Measurements from ENCODE around the gene FAXDC2. TPM values are rescaled to one million over a fixed set of nuclear protein-coding genes. Genes with fewer than 3 reads are reported as not detected.

Gene FAXDC2
- polyA plus RNA-seq, 1 donor (not counting 4 experiments of a cell fraction or from before 2014, with no cell fraction given), result 4.6 TPM

- dilution Hi-C loops (cut with MboI; ENCODE audit: extremely low pct_ligation_motif_present, low sequenced_read_pairs), result no loop called here
- Histone ChIP-seq H3K4me1 (ENCODE audit: control insufficient read depth, extremely low read depth, insufficient read depth, low read length) (no peaks in the 10 kb centered on the region), H3K4me2 (ENCODE audit: control insufficient read depth, extremely low read depth, insufficient read depth, low read depth, low read length) (no peak overlapping the region), H3K27me3 (ENCODE audit: control insufficient read depth, extremely low read depth, insufficient read depth, low read length) (no peaks in the 10 kb centered on the region), H2AFZ (ENCODE audit: control insufficient read depth, low read length) (no peak overlapping the region), H3K36me3 (ENCODE audit: control insufficient read depth in 2 of 2, extremely low read depth in 1 of 2, insufficient read depth in 2 of 2, low read length in 2 of 2) (peaks cover 40 to 62% of the 10 kb centered on the region in 2 experiments), H3K9me3 (ENCODE audit: control insufficient read depth, low read depth, low read length) (no peaks in the 10 kb centered on the region), H3K79me2 (ENCODE audit: control insufficient read depth, insufficient read depth, low read length) (peaks cover 2% of the 10 kb centered on the region), H3K27ac (ENCODE audit: control insufficient read depth, insufficient read depth, low read length) (no peak overlapping the region), H3K4me3 (ENCODE audit: control insufficient read depth in 2 of 3, extremely low read depth in 1 of 3, insufficient read depth in 2 of 3, low read depth in 1 of 3, low read length in 3 of 3) (no peak overlapping the region), H3K9ac (ENCODE audit: control insufficient read depth, extremely low read depth, insufficient read depth, low read length) (no peak overlapping the region), H3K9me1 (ENCODE audit: control insufficient read depth, extremely low read depth, insufficient read depth, low read length) (no peaks in the 10 kb centered on the region), H4K20me1 (ENCODE audit: control insufficient read depth, extremely low read depth, insufficient read depth, low read length) (no peaks in the 10 kb centered on the region)
- TF ChIP-seq EZH2 (IDR thresholded peaks at IDR 0.05; ENCODE audit: low read length), result no peak
- TF ChIP-seq CTCF (optimal IDR thresholded peaks at IDR 0.05 in 1 of 3, IDR thresholded peaks at IDR 0.05 in 1 of 3, conservative IDR thresholded peaks at IDR 0.05 in 1 of 3; ENCODE audit: extremely low read depth in 1 of 3, insufficient read depth in 2 of 3, low read length in 3 of 3), result no peak
- no peak for DNase-seq (ENCODE audit: low read depth, low spot score)
- FAIRE-seq, result no peak
Measured at GRCh38 chr5:154815025-154815424, 35.4 kb downstream of the FAXDC2 start.

GRCh38 chr5:154813736-154814135 lies 36.7 kb downstream of the FAXDC2 start:
- TF ChIP-seq EZH2 (IDR thresholded peaks at IDR 0.05; ENCODE audit: low read length) (no peak), CTCF (optimal IDR thresholded peaks at IDR 0.05 in 1 of 3, IDR thresholded peaks at IDR 0.05 in 1 of 3, conservative IDR thresholded peaks at IDR 0.05 in 1 of 3; ENCODE audit: extremely low read depth in 1 of 3, insufficient read depth in 2 of 3, low read length in 3 of 3) (no peak)
- FAIRE-seq, result no peak
- Histone ChIP-seq H3K27ac (ENCODE audit: control insufficient read depth, insufficient read depth, low read length) (no peak overlapping the region), H3K36me3 (ENCODE audit: control insufficient read depth in 2 of 2, extremely low read depth in 1 of 2, insufficient read depth in 2 of 2, low read length in 2 of 2) (peaks cover 42 to 57% of the 10 kb centered on the region in 2 experiments), H3K9ac (ENCODE audit: control insufficient read depth, extremely low read depth, insufficient read depth, low read length) (no peak overlapping the region), H3K27me3 (ENCODE audit: control insufficient read depth, extremely low read depth, insufficient read depth, low read length) (no peaks in the 10 kb centered on the region), H3K79me2 (ENCODE audit: control insufficient read depth, insufficient read depth, low read length) (peaks cover 2% of the 10 kb centered on the region), H2AFZ (ENCODE audit: control insufficient read depth, low read length) (no peak overlapping the region), H3K4me2 (ENCODE audit: control insufficient read depth, extremely low read depth, insufficient read depth, low read depth, low read length) (no peak overlapping the region), H4K20me1 (ENCODE audit: control insufficient read depth, extremely low read depth, insufficient read depth, low read length) (no peaks in the 10 kb centered on the region), H3K9me3 (ENCODE audit: control insufficient read depth, low read depth, low read length) (no peaks in the 10 kb centered on the region), H3K9me1 (ENCODE audit: control insufficient read depth, extremely low read depth, insufficient read depth, low read length) (no peaks in the 10 kb centered on the region), H3K4me1 (ENCODE audit: control insufficient read depth, extremely low read depth, insufficient read depth, low read length) (no peaks in the 10 kb centered on the region), H3K4me3 (ENCODE audit: control insufficient read depth in 2 of 3, extremely low read depth in 1 of 3, insufficient read depth in 2 of 3, low read depth in 1 of 3, low read length in 3 of 3) (no peak overlapping the region)
- dilution Hi-C loops (cut with MboI; ENCODE audit: extremely low pct_ligation_motif_present, low sequenced_read_pairs), result no loop called here
- DNase-seq (ENCODE audit: low read depth, low spot score), result no peak
